Heart left ventricle (tissue), 13 donors: Measurements from ENCODE around the gene PPP2R2D.

Experiments
- POLR2A ChIP-seq, 2 donors: fragments of 450-650 bp; IDR thresholded peaks; one replicate each; pipeline ENCODE4 v1.6.1; 2017; ENCODE audit warnings: antibody characterized with exemption in 2 of 2, mild to moderate bottlenecking in 2 of 2, moderate library complexity in 2 of 2
- TF ChIP-seq, protein P1 (sequence below), 12 donors: fragments of 200-600 bp; sonication (generic) in 4 of 12; IDR thresholded peaks; one replicate each; pipeline versions ENCODE4 v1.5.0 to v1.8.0; 2018 to 2022; ENCODE audit warnings: antibody characterized with exemption in 12 of 12, mild to moderate bottlenecking in 5 of 12
- donor health status: ischemic (EF 13 %, LVEDD 7.1; RV severe dilation, severe dysfunction).
- donor health status: DM: no; HTN: yes; CAD: no.
- donor health status: DM: no; HTN: no; CAD: no.
- donor health status: ischemic (EF 25% LVEDD 6.9; RV normal size, moderate dysfunction).
- donor health status: ischemic (EF 25% LVEDD 5.7; RV mildly dilated, moderate dysfunction).
- donor health status: ischemic (EF 35%, LVEDD 5.7; RV mildly dilated, moderate dysfunction).
- donor health status: nonischemic (EF 11% LVEDD 7.7; RV severe dilation, severe dysfunction).
- donor health status: DM: yes; HTN: yes; CAD: no.
- donor health status: PGD.
- donor health status: ischemic (EF 29% LVEDD 5.4; RV normal size, mild dysfunction).
- donor health status: nonischemic (EF 23%, LVEDD 6.1; RV moderate dilation, normal function).

DNA sequence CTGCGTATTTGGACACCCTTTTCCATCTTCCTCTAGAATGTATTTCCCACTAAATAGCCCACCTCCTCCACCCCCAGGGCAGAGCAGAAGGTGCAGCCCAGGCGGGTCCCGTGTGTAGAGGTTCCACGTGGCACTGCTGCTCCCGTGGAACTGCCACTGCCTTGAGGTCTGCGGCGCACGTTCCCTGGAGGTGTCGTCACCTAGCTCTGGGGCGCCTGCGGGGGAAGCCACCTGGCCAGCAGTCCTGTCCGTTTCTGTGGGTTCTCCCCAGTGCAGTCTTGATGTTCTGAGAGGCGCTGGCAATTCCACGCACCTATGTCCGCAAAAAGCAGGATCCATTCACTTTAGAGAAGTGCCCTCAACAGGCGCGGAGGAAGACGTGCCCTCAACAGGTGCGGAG is 59.0 kb downstream of the PPP2R2D start:
- TF ChIP-seq, protein P1, sequence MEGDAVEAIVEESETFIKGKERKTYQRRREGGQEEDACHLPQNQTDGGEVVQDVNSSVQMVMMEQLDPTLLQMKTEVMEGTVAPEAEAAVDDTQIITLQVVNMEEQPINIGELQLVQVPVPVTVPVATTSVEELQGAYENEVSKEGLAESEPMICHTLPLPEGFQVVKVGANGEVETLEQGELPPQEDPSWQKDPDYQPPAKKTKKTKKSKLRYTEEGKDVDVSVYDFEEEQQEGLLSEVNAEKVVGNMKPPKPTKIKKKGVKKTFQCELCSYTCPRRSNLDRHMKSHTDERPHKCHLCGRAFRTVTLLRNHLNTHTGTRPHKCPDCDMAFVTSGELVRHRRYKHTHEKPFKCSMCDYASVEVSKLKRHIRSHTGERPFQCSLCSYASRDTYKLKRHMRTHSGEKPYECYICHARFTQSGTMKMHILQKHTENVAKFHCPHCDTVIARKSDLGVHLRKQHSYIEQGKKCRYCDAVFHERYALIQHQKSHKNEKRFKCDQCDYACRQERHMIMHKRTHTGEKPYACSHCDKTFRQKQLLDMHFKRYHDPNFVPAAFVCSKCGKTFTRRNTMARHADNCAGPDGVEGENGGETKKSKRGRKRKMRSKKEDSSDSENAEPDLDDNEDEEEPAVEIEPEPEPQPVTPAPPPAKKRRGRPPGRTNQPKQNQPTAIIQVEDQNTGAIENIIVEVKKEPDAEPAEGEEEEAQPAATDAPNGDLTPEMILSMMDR (IDR thresholded peaks at IDR 0.05), result no peak
- no peak for TF ChIP-seq POLR2A (IDR thresholded peaks at IDR 0.05)
